Measurements from ENCODE around the gene RPTOR. TPM values are rescaled to one million over a fixed set of nuclear protein-coding genes. Genes with fewer than 3 reads are reported as not detected.

Gene RPTOR
- total RNA-seq, 4 donors from 2014 or later: 23.6 to 37.0 (median 27.8) TPM

DNA sequence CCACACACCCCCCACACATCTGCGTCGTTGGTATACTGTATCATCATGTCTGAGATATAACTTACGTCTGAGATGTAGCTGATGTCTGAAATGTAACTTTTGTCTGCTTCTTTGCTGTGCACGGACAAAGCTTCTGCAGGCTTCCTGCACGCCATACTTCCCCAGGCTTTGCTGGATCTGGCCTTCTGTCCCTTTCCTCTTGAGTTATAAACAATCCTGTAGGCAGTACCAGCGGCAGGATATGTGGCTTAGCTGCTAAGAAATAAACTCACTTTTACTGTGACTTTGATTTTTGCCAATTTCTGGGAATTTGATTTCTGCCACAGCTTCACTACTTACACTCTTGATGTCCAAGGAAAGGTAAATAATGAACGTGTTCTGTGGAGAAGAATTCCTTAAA, 184.4 kb downstream of the RPTOR start:
- TF ChIP-seq, protein P1, sequence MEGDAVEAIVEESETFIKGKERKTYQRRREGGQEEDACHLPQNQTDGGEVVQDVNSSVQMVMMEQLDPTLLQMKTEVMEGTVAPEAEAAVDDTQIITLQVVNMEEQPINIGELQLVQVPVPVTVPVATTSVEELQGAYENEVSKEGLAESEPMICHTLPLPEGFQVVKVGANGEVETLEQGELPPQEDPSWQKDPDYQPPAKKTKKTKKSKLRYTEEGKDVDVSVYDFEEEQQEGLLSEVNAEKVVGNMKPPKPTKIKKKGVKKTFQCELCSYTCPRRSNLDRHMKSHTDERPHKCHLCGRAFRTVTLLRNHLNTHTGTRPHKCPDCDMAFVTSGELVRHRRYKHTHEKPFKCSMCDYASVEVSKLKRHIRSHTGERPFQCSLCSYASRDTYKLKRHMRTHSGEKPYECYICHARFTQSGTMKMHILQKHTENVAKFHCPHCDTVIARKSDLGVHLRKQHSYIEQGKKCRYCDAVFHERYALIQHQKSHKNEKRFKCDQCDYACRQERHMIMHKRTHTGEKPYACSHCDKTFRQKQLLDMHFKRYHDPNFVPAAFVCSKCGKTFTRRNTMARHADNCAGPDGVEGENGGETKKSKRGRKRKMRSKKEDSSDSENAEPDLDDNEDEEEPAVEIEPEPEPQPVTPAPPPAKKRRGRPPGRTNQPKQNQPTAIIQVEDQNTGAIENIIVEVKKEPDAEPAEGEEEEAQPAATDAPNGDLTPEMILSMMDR (IDR thresholded peaks at IDR 0.05): no peak
- ATAC-seq (ENCODE audit: low FRiP score) (no peak), DNase-seq (ENCODE audit: low spot score) (no peak)

GRCh38 chr17:80729761-80730160, 185.1 kb downstream of the RPTOR start:
- TF ChIP-seq, protein P1 (IDR thresholded peaks at IDR 0.05): no peak
- ATAC-seq (ENCODE audit: low FRiP score) (no peak), DNase-seq (ENCODE audit: low spot score) (no peak)

DNA sequence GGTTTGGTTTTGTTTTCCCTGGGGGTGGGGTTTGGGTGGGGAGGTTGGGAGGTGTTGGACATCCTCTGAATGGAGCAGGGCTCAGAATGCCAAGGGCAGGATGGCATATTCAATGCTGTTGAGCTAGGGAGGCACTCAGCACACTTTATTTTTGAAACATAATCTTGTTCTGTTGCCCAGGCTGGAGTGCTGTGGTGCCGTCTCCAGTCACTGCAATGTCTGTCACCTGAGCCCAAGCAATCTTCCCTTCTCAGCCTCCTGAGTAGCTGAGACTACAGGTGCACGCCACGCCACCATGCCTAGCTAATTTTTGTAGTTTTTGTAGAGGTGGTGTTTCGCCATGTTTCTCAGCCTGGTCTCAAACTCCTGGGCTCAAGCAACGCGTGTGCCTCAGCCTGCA, 186.1 kb downstream of the RPTOR start:
- no peak for DNase-seq (ENCODE audit: low spot score)
- no peak for ATAC-seq (ENCODE audit: low FRiP score)
- TF ChIP-seq, protein P1 (IDR thresholded peaks at IDR 0.05): no peak

GRCh38 chr17:80731323-80731722, 186.7 kb downstream of the RPTOR start:
- no peak for ATAC-seq (ENCODE audit: low FRiP score)
- TF ChIP-seq, protein P1 (IDR thresholded peaks at IDR 0.05): no peak
- DNase-seq (ENCODE audit: low spot score): no peak

- DNase-seq (ENCODE audit: low spot score): no peak
- no peak for ATAC-seq (ENCODE audit: low FRiP score)
- TF ChIP-seq, protein P1 (IDR thresholded peaks at IDR 0.05): no peak
These were observed 187.6 kb downstream of the RPTOR start for GRCh38 chr17:80732268-80732667.

DNA sequence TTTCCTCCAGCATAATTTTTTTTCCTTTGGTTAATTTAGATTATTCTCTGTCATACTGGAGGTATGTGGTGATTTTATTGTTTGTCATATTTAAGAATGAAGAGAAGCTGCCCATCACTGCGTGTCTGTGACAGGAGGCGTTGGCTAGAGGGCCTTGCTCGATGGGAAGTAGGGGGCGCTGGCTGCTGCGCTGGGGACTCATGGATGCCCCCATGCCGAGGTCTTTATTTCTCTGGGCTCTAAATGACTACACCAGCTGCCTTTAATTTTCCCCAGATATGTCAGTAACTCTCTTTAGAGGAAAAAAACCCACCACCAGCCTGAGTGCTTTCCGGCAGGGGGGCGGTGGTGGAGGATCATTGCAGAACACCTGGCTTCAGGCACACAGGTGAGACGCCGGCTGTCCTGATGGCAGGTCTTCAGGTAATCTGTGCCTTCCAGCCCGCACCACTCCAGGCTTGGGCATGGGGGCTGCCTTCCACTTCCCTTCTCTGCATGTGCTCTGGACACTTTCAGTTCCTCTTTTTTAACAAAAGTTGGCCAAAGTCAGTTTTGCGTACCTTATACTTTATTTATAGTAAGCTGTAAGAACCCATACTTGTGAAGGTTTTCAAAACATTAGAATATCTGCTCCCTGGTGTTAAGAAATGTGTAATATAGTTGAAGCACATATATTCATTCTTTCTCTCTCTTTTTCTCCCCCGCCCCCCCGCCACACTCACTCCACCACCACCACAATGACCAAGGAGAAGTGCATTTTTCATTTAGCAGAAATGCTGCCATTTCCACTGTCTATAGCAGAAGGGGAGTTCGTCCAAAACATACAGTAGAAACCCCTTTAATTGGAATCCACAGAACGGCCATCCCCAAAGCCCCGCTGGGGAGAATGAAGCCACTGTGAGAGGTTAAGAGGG, 192.7 kb downstream of the RPTOR start:
- no peak for ATAC-seq (ENCODE audit: low FRiP score)
- TF ChIP-seq, protein P1 (IDR thresholded peaks at IDR 0.05): no peak

More for the DNA sequence above, 192.7 kb downstream of the RPTOR start:
- DNase-seq (ENCODE audit: low spot score): no peak
